Measurements from ENCODE around the gene DDN. TPM values are rescaled to one million over a fixed set of nuclear protein-coding genes. Genes with fewer than 3 reads are reported as not detected.

DDN gene
- total RNA-seq, 1 experiment from 2014 or later, result 3.5 TPM

DNA sequence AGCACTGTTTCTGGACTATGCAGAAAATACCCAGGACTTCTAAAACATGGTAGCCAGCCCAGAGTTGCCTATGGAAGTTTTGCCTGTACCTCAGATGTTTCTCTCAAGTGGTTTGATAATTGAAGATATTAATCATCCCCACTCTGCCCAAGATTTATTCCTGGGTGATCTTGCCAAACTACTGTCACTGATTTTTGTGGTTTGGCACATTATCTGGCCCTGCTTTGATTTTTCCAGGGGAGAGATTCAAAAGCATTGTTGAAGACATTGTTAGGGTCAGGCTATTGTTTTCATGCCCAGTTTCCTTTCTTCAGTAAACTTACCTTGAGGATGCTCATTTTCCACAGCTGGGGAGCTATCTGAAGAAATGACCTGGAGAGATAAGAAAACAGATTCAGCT is 13.6 kb upstream of the DDN start:
- Histone ChIP-seq H3K4me3 (ENCODE audit: low read length) (no peak overlapping the region), H3K36me3 (ENCODE audit: low read depth, low read length) (peaks cover 11% of the 10 kb centered on the region; the same call in 1 of the 2 replicates), H3K27ac (ENCODE audit: low read length) (no peak overlapping the region), H4K20me1 (ENCODE audit: low read length) (no peaks in the 10 kb centered on the region), H3K9me2 (replicated peaks; ENCODE audit: low read length) (no peaks in the 10 kb centered on the region), H3K9me3 (ENCODE audit: low read length) (no peaks in the 10 kb centered on the region), H3F3A (ENCODE audit: low read length, unreplicated experiment) (no peaks in the 10 kb centered on the region), H3K9ac (ENCODE audit: low read length) (no peak overlapping the region), H3K79me2 (ENCODE audit: low read length) (peaks cover 27% of the 10 kb centered on the region), H3K27me3 (ENCODE audit: low read length) (no peaks in the 10 kb centered on the region), H3K4me1 (ENCODE audit: insufficient read depth, low read length) (peaks cover 10% of the 10 kb centered on the region), H3K4me2 (ENCODE audit: low read length) (no peak overlapping the region), H2AFZ (ENCODE audit: low read length) (no peak overlapping the region)
- intact Hi-C loops (cut with micrococcal nuclease), result no loop called here
- POLR2A ChIA-PET (ENCODE audit: unreplicated experiment), result no interaction called here
- CTCF ChIA-PET, result no interaction called here
- no TSS peak for BruUV-seq (replicated peaks)
- TF ChIP-seq EZH2 (IDR thresholded peaks at IDR 0.05; ENCODE audit: low read length, unreplicated experiment), result no peak
- TF ChIP-seq, protein P1, sequence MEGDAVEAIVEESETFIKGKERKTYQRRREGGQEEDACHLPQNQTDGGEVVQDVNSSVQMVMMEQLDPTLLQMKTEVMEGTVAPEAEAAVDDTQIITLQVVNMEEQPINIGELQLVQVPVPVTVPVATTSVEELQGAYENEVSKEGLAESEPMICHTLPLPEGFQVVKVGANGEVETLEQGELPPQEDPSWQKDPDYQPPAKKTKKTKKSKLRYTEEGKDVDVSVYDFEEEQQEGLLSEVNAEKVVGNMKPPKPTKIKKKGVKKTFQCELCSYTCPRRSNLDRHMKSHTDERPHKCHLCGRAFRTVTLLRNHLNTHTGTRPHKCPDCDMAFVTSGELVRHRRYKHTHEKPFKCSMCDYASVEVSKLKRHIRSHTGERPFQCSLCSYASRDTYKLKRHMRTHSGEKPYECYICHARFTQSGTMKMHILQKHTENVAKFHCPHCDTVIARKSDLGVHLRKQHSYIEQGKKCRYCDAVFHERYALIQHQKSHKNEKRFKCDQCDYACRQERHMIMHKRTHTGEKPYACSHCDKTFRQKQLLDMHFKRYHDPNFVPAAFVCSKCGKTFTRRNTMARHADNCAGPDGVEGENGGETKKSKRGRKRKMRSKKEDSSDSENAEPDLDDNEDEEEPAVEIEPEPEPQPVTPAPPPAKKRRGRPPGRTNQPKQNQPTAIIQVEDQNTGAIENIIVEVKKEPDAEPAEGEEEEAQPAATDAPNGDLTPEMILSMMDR (conservative IDR thresholded peaks at IDR 0.05; ENCODE audit: low read depth, low read length), result no peak
- no peak for TF ChIP-seq EZH2phosphoT487 (IDR thresholded peaks at IDR 0.05; ENCODE audit: borderline replicate concordance, low read length)
- ATAC-seq (no peak), DNase-seq (no peak)

- intact Hi-C loops (cut with micrococcal nuclease), result no loop called here
Observed at GRCh38 chr12:49010092-49010668, 11.0 kb upstream of the DDN start.

DNA sequence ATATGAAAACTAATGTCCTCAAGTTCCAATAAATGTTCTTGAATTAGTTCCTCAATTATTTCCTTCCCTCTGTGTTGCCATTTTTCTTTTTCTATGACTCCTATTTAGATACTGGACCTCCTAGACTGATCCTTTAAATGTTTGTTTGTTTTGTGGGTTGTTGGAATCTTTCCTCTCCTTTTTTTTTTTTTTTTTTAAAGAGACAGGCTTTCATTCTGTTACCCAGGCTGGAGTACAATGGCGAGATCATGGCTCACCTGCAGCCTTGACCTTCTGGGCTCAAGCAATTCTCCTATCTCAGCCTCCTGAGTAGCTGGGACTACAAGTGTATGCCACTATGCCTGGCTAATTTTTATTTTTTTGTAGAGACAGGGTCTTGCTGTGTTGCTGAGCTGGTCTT is 9.8 kb upstream of the DDN start:
- TF ChIP-seq, protein P1 (conservative IDR thresholded peaks at IDR 0.05; ENCODE audit: low read depth, low read length), result no peak
- no peak for TF ChIP-seq EZH2 (IDR thresholded peaks at IDR 0.05; ENCODE audit: low read length, unreplicated experiment)
- TF ChIP-seq EZH2phosphoT487 (IDR thresholded peaks at IDR 0.05; ENCODE audit: borderline replicate concordance, low read length), result no peak
- POLR2A ChIA-PET (ENCODE audit: unreplicated experiment), result no interaction called here
- no peaks in the 10 kb centered on the region for H3F3A ChIP-seq (ENCODE audit: low read length, unreplicated experiment)
- intact Hi-C loops (cut with micrococcal nuclease), result no loop called here
- CTCF ChIA-PET, result no interaction called here
- 0 out of 2 replicates have a peak, but pooled peaks have one; percentile 31 for ATAC-seq
- no peak overlapping the region for H3K4me2 ChIP-seq (ENCODE audit: low read length)
- H2AFZ ChIP-seq (ENCODE audit: low read length), result no peak overlapping the region
- no peak overlapping the region for H3K9ac ChIP-seq (ENCODE audit: low read length)
- H3K9me2 ChIP-seq (replicated peaks; ENCODE audit: low read length), result no peaks in the 10 kb centered on the region
- no peak for DNase-seq
- BruUV-seq (replicated peaks), result no TSS peak
- no peak overlapping the region for H3K27ac ChIP-seq (ENCODE audit: low read length)
- no peaks in the 10 kb centered on the region for H3K27me3 ChIP-seq (ENCODE audit: low read length)
- no peaks in the 10 kb centered on the region for H3K4me1 ChIP-seq (ENCODE audit: insufficient read depth, low read length)
- H3K9me3 ChIP-seq (ENCODE audit: low read length), result no peaks in the 10 kb centered on the region
- no peaks in the 10 kb centered on the region for H4K20me1 ChIP-seq (ENCODE audit: low read length)
- no peaks in the 10 kb centered on the region for H3K79me2 ChIP-seq (ENCODE audit: low read length)
- H3K36me3 ChIP-seq (ENCODE audit: low read depth, low read length), result peaks cover 23% of the 10 kb centered on the region; the same call in 1 of the 2 replicates
- no peak overlapping the region for H3K4me3 ChIP-seq (ENCODE audit: low read length)

More at GRCh38 chr12:49010092-49010668, 11.0 kb upstream of the DDN start:
- Histone ChIP-seq H3K27me3 (ENCODE audit: low read length) (no peaks in the 10 kb centered on the region), H3K4me3 (ENCODE audit: low read length) (no peak overlapping the region), H3K4me2 (ENCODE audit: low read length) (no peak overlapping the region), H3K9me2 (replicated peaks; ENCODE audit: low read length) (no peaks in the 10 kb centered on the region), H3F3A (ENCODE audit: low read length, unreplicated experiment) (no peaks in the 10 kb centered on the region), H3K27ac (ENCODE audit: low read length) (no peak overlapping the region), H3K4me1 (ENCODE audit: insufficient read depth, low read length) (no peaks in the 10 kb centered on the region), H3K79me2 (ENCODE audit: low read length) (peaks cover 8% of the 10 kb centered on the region; the same call in 1 of the 2 replicates), H2AFZ (ENCODE audit: low read length) (no peak overlapping the region), H3K9ac (ENCODE audit: low read length) (no peak overlapping the region), H3K9me3 (ENCODE audit: low read length) (no peaks in the 10 kb centered on the region), H4K20me1 (ENCODE audit: low read length) (no peaks in the 10 kb centered on the region), H3K36me3 (ENCODE audit: low read depth, low read length) (peaks cover 20% of the 10 kb centered on the region; the same call in 1 of the 2 replicates)
- ChIA-PET CTCF (interaction anchor here (0.6 kb wide), 1 partner anchor 34 kb away, joined by 3 read pairs; no protein-coding TSS in a partner anchor), POLR2A (ENCODE audit: unreplicated experiment) (no interaction called here)
- DNase-seq, result no peak
- ATAC-seq, result peak; percentile 40; the same call in 1 of the 2 replicates
- BruUV-seq (replicated peaks), result no TSS peak
- TF ChIP-seq EZH2phosphoT487 (IDR thresholded peaks at IDR 0.05; ENCODE audit: borderline replicate concordance, low read length), result no peak
- TF ChIP-seq EZH2 (IDR thresholded peaks at IDR 0.05; ENCODE audit: low read length, unreplicated experiment), result no peak
- TF ChIP-seq, protein P1 (conservative IDR thresholded peaks at IDR 0.05; ENCODE audit: low read depth, low read length), result no peak

Measured in PC-3 (cell line).